CD4-positive, alpha-beta T cell (primary cell): ENCODE results near the gene COL4A2. TPM values are rescaled to one million over a fixed set of nuclear protein-coding genes. Genes with fewer than 3 reads are reported as not detected.
"Not testable (repeated sequence)": the region's sequence is repeated elsewhere in the genome, so short reads cannot be mapped to it uniquely, and the experiment has no call there.

Experiments
- ATAC-seq: fragments of 200-7000 bp; cut with Tn5 transposase; one replicate; pipeline ENCODE4 v1.10.0; 2022; ENCODE audit warnings: mild to moderate bottlenecking; ENCODE audit not compliant: poor library complexity
- CTCF ChIA-PET: fragments of 350-600 bp; sonication (Branson Sonifier 250); formaldehyde crosslinking; loops from one replicate; lab custom pipeline; 2021; ENCODE audit warnings: antibody characterized with exemption, inconsistent platforms; lab: Charles Lee
- POLR2A ChIA-PET: fragments of 350-600 bp; sonication (Branson Sonifier 250); formaldehyde crosslinking; loops from one replicate; lab custom pipeline; 2021; ENCODE audit warnings: antibody characterized with exemption, inconsistent platforms; lab: Charles Lee
- DNase-seq, 14 experiments: peaks; one replicate each; pipeline ENCODE4 v3.0.0-alpha.2; 2013 to 2020; ENCODE audit warnings: mixed read lengths in 2 of 14
- H3K27ac ChIP-seq, 2 donors: one replicate each; pipeline versions ENCODE4 v1.5.1 to v1.7.0; 2013; ENCODE audit warnings: low read length in 2 of 2, low read depth in 1 of 2, mild to moderate bottlenecking in 1 of 2
- H3K27me3 ChIP-seq, 2 experiments: 1 replicate in 1 of 2; 2 replicates in 1 of 2; pipeline versions ENCODE4 v1.6.1 to v1.7.0; 2013; ENCODE audit warnings: low read length in 2 of 2, control low read depth in 1 of 2, mild to moderate bottlenecking in 1 of 2, moderate library complexity in 1 of 2; ENCODE audit not compliant: insufficient read depth in 2 of 2, control insufficient read depth in 1 of 2
- H3K36me3 ChIP-seq: one replicate; pipeline ENCODE4 v1.6.1; 2013; ENCODE audit warnings: low read length, control low read depth; ENCODE audit not compliant: insufficient read depth
- H3K4me1 ChIP-seq: one replicate; pipeline ENCODE4 v1.6.1; 2013; ENCODE audit warnings: low read length, control low read depth; ENCODE audit not compliant: insufficient read depth
- H3K4me3 ChIP-seq: one replicate; pipeline ENCODE4 v1.5.1; 2013; ENCODE audit warnings: mild to moderate bottlenecking, low read length, moderate library complexity
- H3K9me3 ChIP-seq, 2 experiments: 1 replicate in 1 of 2; 2 replicates in 1 of 2; pipeline versions ENCODE4 v1.6.1 to v1.7.0; 2013; ENCODE audit warnings: low read length in 2 of 2, mild to moderate bottlenecking in 2 of 2, control low read depth in 1 of 2, moderate library complexity in 1 of 2; ENCODE audit not compliant: control insufficient read depth in 1 of 2, insufficient read depth in 1 of 2
- H3K27ac Mint-ChIP-seq: one replicate; pipeline ENCODE4 v1.8.0; 2020; ENCODE audit warnings: mixed read lengths
- H3K27me3 Mint-ChIP-seq: one replicate; pipeline ENCODE4 v1.8.0; 2021; ENCODE audit warnings: mixed read lengths
- H3K36me3 Mint-ChIP-seq: one replicate; pipeline ENCODE4 v1.8.0; 2021; ENCODE audit warnings: low read depth, mixed read lengths
- H3K4me1 Mint-ChIP-seq: one replicate; pipeline ENCODE4 v1.8.0; 2021; ENCODE audit warnings: low read depth, mixed read lengths
- H3K4me3 Mint-ChIP-seq: one replicate; pipeline ENCODE4 v1.8.0; 2020; ENCODE audit warnings: mild to moderate bottlenecking, mixed read lengths
- H3K9me3 Mint-ChIP-seq: one replicate; pipeline ENCODE4 v1.8.0; 2020; ENCODE audit warnings: mixed read lengths
- CTCF ChIP-seq: fragments of 200-600 bp; IDR thresholded peaks from one replicate; pipeline ENCODE4 v1.8.0; 2022; ENCODE audit warnings: antibody characterized with exemption, mild to moderate bottlenecking
- intact Hi-C, 2 experiments: fragments of 100-400 bp; cut with DNase I in 1 of 2; cut with micrococcal nuclease in 1 of 2; formaldehyde crosslinking; loops; one replicate each; pipeline versions ENCODE4 v1.15.1 to v1.9.0; 2023 to 2025; cut with DNase I, micrococcal nuclease
- total RNA-seq, 174 experiments: library from RNA in 2 of 174; stranded (reverse) in 2 of 174; gene quantifications; one replicate each; pipeline ENCODE4 v1.2.3 and lab custom pipeline; 2021 to 2026

COL4A2 gene
- total RNA-seq, 2 experiments from 2014 or later: not detected

GRCh38 chr13:110311443-110312338, 4.6 kb downstream of the COL4A2 start:
- no peaks in the 10 kb centered on the region for H3K9me3 Mint-ChIP-seq
- DNase-seq (no peak), ATAC-seq (no peak)
- Histone ChIP-seq H3K4me3 (no peak overlapping the region), H3K27me3 (peaks cover 38 to 45% of the 10 kb centered on the region in 2 experiments), H3K27ac (no peak overlapping the region), H3K4me1 (no peaks in the 10 kb centered on the region), H3K36me3 (no peaks in the 10 kb centered on the region), H3K9me3 (peaks cover 0 to 16% of the 10 kb centered on the region in 2 experiments)
- ChIA-PET CTCF (no interaction called here), POLR2A (no interaction called here)
- peaks cover 76% of the 10 kb centered on the region for H3K27me3 Mint-ChIP-seq
- no peak overlapping the region for H3K27ac Mint-ChIP-seq
- H3K4me1 Mint-ChIP-seq: no peaks in the 10 kb centered on the region
- no peaks in the 10 kb centered on the region for H3K36me3 Mint-ChIP-seq
- intact Hi-C loops: no loop called here
- TF ChIP-seq CTCF: no peak
- no peak overlapping the region for H3K4me3 Mint-ChIP-seq

DNA sequence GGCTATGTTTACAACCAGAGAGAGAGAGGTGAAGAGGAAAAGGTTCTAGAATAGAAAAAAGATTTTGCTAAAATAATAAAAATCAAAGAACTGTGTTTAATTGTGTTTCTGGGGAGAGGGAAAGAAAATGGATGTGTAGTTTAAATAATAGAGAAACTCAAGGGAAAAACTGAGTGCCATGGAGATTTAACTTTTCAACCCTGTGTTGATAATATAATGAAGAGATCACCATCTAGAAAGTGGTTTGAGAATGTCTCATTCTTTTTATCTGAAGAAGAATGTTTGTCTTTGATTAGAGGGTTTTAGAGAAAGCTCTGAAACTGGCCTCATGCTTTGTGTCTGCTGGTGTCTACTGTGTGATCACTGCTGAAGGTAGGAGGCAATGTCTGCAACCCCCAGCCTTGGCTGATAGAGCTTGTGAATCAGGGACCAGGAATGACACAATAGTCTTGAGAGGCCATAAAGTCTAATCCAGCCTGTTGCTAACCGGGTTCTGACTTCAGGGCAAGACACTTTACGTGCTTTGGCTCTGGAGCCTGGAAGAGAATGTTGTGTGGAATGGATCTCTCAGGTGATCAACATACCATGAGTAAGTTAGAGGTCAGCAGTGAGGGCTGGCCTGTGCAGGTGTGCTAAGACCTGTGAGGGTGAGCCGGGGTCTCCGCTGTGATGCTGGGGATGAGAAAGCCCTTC, 5.4 kb downstream of the COL4A2 start:
- H3K9me3 Mint-ChIP-seq: no peaks in the 10 kb centered on the region
- no peak overlapping the region for H3K27ac Mint-ChIP-seq
- peaks cover 76% of the 10 kb centered on the region for H3K27me3 Mint-ChIP-seq
- TF ChIP-seq CTCF: no peak
- H3K27ac ChIP-seq: no peak overlapping the region
- H3K4me1 ChIP-seq: no peaks in the 10 kb centered on the region
- CTCF ChIA-PET: no interaction called here
- no peak for ATAC-seq
- peaks cover 39 to 42% of the 10 kb centered on the region in 2 experiments for H3K27me3 ChIP-seq
- no peak for DNase-seq
- no peaks in the 10 kb centered on the region for H3K4me1 Mint-ChIP-seq
- POLR2A ChIA-PET: no interaction called here
- intact Hi-C loops: no loop called here
- H3K9me3 ChIP-seq: peaks cover 0 to 15% of the 10 kb centered on the region in 2 experiments
- H3K4me3 Mint-ChIP-seq: no peak overlapping the region
- H3K4me3 ChIP-seq: no peak overlapping the region
- H3K36me3 Mint-ChIP-seq: no peaks in the 10 kb centered on the region
- H3K36me3 ChIP-seq: no peaks in the 10 kb centered on the region

GRCh38 chr13:110313261-110313660, 6.2 kb downstream of the COL4A2 start:
- H3K4me3 Mint-ChIP-seq, H3K4me3 ChIP-seq, H3K9me3 Mint-ChIP-seq, CTCF ChIA-PET, H3K36me3 Mint-ChIP-seq, POLR2A ChIA-PET, intact Hi-C loops, H3K27ac ChIP-seq, H3K9me3 ChIP-seq, DNase-seq, H3K36me3 ChIP-seq, ATAC-seq, H3K4me1 ChIP-seq, H3K4me1 Mint-ChIP-seq, H3K27ac Mint-ChIP-seq: not testable (repeated sequence)
- H3K27me3 Mint-ChIP-seq: peaks cover 73% of the 10 kb centered on the region
- H3K27me3 ChIP-seq: peaks cover 33 to 34% of the 10 kb centered on the region in 2 experiments

DNA sequence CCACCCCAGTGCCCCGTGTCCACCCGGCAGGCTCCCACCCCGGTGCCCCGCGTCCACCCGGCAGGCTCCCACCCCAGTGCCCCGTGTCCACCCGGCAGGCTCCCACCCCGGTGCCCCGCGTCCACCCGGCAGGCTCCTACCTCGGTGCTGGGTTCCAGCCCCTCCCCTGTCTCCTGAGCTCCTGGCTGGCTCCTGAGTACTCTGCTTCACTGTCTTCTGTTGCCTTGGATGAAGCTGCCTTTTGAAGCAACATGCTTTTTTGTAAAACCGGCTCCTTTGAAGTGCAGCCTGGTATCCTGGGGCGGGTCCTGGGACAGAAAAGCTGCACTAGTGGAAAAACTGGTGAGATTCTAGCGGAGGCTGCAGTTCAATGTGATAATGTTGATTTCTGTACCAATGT, 6.6 kb downstream of the COL4A2 start:
- H3K36me3 ChIP-seq, H3K4me1 ChIP-seq, H3K9me3 ChIP-seq, H3K4me1 Mint-ChIP-seq, ATAC-seq, DNase-seq, POLR2A ChIA-PET, H3K4me3 Mint-ChIP-seq, H3K36me3 Mint-ChIP-seq, H3K4me3 ChIP-seq, intact Hi-C loops, H3K9me3 Mint-ChIP-seq, CTCF ChIA-PET, H3K27ac ChIP-seq, H3K27ac Mint-ChIP-seq: not testable (repeated sequence)
- peaks cover 30 to 32% of the 10 kb centered on the region in 2 experiments for H3K27me3 ChIP-seq
- peaks cover 70% of the 10 kb centered on the region for H3K27me3 Mint-ChIP-seq
